ENCODE measurements around the gene HSD11B2.
"Not testable (repeated sequence)": the region's sequence is repeated elsewhere in the genome, so short reads cannot be mapped to it uniquely, and the experiment has no call there.

HSD11B2 gene

DNA sequence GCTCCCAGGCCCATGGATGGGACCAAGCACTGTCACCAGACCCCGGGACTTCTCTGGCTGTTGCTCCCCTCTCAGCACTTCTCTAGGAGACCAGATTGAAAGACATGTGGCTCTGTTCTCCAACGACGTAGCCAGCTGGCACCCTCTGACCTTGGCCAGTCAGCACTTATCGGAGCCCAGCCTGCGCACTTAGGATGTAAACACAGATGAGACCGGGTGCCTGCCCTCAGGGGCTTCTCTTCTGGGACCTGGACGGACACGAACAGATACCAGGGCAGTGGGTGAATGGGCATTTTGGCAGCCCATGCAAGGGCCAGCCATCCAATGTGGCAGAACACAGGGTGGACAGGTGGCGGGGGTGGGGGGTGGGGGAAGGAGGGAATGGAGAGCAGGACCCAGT, 21.3 kb upstream of the HSD11B2 start:
- intact Hi-C loops (cut with DNase I): loop anchor here (10.0 kb wide), 1 partner anchor 155 kb away; no protein-coding TSS in a partner anchor
- no peak for DNase-seq

DNA sequence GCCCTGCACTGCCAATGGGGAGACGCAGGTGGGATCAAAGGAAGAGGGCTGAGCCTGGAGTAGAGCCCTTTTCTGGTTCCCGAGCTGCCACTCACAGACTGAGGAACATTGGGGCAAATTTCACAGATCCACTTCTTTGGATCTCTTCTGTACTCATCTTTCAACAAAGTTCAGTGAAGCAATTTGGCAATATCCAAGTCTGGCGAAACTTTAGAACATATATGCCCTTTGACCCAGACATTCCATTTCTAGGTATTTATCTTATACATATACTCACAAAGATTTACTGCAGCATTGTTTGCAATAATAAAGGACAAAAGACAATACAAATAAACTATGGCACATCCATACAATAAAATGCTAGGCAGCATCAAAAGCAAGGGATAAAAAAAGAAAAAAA, 19.6 kb upstream of the HSD11B2 start:
- intact Hi-C loops (cut with DNase I): no loop called here
- no peak for DNase-seq

DNA sequence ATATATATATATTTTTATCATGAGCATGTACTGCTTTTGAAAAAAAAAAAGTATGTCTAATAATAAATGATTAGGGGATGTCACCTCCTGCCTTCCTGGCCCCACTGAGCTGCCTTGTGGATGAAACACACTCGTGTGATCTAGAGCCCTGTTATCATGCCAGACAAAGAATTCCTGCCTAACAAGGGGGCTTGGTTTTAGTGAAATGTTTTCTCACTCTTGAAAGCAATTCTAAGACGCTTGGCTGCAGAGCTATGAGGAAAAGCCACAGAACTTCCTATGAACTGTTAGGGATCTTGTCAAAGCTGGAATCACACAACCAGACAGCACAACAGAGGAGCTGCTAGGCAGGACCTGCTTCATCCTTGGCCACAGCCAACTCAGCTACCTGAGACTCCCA, 18.6 kb upstream of the HSD11B2 start:
- no peak for DNase-seq
- intact Hi-C loops (cut with DNase I): no loop called here

DNA sequence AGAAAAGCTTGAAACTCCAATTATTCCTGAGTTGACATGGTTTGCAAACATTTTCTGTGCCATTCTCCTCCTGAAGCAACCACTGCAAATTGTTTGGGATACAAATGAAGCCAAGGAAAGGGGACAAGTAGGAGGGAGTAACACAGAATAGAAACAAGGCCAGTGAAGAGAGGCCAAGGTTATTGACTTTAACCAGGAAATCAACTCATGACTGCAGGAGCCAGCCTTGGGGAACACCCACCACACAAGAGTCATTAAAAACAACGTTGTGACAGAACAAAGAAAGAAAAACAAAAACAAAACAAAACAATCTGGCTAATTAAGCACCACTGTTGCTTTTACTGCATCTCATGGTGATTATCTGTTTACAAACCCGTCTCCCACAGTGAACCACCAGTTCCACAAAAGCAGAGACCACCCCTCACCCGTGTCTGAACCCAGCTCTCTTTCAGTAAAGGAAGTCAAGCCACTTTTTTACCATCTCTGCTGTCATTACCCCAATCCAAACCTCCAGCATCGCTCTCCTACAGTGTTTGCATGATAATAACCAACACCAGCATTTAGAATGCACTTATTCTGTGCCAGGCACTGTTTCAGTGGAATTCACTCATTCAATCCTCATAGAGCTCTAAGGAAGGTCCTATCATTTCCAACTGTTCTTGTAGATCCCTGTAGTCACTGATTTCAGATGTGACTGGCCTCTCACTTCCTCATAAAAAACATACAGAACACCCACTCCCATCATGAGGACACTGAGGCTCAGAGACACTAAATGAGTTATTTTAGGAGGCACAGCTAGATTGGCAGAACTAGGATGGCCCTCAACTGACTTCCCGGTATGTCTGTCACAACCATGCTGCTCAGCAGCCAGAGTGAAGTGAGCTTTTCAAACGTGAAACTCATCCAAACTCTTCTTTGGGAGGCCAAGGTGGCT, 16.7 kb upstream of the HSD11B2 start:
- intact Hi-C loops (cut with DNase I): no loop called here
- DNase-seq: no peak

DNA sequence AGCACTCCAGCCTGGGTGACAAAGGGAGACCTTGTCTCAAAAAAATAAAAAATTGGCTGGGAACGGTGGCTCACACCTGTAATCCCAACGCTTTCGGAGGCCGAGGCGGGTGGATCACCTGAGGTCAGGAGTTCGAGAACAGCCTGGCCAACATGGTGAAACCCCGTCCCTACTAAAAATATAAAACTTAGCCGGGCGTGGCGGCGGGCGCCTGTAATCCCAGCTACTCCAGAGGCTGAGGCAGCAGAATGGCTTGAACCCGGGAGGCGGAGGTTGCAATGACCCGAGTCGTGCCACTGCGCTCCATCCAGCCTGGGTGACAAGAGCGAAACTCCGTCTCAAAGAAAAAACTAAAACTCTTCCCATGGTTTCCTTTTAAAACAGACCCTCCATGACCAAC, 15.5 kb upstream of the HSD11B2 start:
- intact Hi-C loops (cut with DNase I); DNase-seq: not testable (repeated sequence)

DNA sequence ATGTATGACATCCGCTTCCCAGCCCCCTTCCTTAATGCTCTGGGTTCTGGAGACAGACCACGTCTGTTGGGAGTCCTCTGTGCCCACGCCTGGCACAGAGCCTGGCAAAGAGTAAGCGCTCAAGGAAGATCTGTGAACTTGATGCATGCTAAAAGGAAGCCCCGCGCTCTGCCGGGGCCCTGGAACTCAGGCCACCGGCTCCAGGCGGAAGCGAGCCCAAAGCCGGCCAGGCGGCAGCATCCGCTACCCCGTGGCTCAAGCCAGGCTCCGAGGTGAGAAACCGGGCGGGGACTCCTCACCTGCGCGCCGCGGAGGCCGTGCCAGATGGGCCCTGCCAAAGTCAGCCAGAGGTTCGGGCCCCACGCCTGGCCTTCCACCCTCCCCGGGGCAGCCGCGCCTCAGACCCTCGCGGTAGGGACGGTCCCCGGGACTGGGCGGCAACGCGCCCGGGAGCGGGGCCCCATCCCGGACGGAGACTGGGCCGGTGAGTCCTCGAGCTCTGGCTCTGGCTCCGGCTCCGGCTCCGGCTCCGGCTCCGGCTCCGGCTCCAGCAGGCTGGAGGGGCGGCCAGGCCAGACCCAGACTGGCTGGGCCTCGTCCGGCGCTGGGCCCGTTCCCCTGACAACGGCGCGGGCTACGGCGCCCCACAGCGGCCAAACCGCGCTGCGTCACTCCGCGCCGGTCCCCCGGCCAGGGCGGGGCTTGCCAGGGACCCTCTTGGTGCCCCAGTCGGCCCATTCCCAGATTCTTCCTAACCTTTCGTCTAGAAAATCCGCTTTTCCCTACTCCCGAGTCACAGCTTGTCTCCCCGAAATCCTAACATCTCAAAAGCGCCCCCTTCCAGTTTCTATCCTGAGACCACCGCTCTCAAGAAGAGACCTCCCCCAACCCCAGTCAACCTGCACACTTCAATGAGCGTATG, 14.8 kb upstream of the HSD11B2 start, which contains the start of gene ZDHHC1:
TSS of gene ZDHHC1 (minus strand) at position 606 of the 922 bp plus-strand sequence. CDS start 8,702 bp downstream, outside the sequence.
- DNase-seq: peak in 40 of 42 donors; percentile 58 to 90 (median 80)
- intact Hi-C loops (cut with DNase I): no loop called here

DNA sequence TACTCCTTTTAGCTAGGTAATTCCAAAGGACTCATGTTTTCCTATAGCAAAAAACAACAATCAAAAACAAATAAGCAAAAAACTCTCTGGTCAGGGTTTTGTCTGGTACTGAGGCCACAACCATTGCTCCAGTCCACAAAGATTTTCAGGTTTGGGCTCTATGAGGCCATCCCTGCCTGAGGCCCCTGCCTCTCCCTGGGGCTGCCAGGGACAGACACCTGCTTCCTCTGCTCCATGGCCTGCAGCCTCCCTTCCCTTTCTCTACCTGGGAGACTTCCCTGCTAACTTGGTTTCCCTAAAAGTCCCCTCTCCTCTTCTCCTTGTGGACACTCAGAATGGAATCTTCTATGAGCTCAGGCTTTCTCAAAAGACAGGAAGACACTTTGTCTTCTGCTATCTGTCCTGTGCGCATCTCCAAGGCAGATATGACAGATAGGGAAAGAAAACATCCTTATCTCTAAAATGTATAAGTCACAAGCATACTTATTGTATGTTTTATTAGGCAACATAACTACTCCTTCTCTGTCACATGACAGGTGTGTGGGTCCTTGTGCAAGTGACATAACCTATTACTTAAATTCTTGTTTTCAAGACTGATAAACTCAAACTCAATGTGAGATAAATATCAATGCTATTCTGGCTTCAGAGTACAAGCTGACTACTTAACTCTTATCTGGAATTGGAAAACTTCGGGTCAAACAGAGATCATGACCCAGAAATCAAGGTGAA, 13.4 kb upstream of the HSD11B2 start:
- intact Hi-C loops (cut with DNase I): no loop called here
- no peak for DNase-seq

DNA sequence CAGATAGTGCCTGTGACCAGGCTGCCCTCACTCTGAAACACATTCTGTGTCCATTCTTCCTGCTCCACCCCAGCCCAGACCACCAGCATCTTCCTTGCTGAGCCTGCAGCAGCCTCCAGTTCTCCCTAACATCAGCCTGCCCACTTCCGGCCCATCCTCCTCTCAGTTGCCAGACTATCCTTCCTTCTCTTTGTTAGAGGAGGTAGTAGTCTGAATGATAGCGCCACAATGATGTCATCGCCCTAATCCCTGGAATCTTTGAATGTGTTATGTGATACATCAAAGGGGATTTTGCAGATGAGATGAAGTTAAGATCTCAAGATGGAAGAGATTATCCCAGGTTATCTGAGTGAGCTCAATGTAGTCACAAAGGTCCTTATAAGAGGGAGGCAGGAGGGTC, 11.4 kb upstream of the HSD11B2 start:
- no peak for DNase-seq
- intact Hi-C loops (cut with DNase I): no loop called here

DNA sequence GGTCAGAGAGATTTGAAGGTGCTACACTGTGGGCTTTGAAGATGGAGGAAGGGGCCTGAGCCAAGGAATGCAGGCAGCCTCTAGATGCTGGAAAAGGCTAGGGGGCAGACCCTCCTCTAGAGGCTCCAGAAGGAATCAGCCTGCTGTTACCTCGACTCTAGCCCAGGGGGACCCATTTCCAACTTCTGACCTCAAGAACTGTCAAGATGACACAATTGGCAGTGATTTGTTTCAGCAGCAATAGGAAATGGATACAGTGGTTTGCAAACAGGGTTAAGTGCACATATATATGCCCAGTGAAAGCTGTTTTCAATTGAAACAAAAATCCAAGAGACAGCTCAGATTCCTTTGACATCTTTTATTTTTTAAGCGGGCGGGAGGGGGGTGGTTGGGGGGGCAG, 11.0 kb upstream of the HSD11B2 start:
- intact Hi-C loops (cut with DNase I): no loop called here

DNA sequence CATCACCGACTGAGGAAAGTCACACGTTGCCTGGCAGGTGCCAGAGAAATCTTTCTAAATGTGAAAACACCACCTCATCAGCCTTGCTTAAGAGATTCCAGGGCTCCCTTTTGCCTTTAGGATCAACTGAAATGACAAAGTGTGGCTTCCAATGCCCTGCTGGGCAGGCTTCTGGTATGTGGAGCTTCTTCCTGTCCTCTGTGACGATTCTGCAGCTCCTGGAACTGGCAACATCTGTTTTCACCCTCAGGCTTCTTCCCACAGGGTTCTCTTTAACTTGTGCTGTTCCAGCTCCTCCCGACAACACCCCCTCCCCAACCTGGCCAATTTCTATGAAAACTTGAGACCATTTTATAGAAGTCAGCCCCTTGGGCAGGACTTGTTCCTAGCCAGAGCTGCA, 9.9 kb upstream of the HSD11B2 start:
- intact Hi-C loops (cut with DNase I): no loop called here

More for the DNA sequence above, 11.0 kb upstream of the HSD11B2 start:
- no peak for DNase-seq

DNA sequence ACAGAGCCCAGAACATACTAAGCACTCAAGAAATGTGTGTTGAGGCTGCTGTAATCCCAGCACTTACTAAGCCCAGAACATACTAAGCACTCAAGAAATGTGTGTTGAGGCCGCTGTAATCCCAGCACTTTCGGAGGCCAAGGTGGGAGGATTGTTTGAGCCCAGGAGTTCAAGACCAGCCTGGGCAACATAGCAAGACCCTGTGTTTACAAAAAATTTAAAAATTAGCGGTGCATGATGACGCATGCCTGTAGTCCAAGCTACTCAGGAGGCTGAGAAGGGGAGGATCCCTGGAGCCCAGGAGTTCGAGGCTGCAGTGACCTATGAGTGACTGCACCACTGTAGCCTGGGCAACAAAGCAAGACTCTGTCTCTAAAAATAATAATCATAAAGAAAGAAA, 7.9 kb upstream of the HSD11B2 start:
- no peak for DNase-seq
- intact Hi-C loops (cut with DNase I): no loop called here

More for the DNA sequence above, 9.9 kb upstream of the HSD11B2 start:
- no peak for DNase-seq

DNA sequence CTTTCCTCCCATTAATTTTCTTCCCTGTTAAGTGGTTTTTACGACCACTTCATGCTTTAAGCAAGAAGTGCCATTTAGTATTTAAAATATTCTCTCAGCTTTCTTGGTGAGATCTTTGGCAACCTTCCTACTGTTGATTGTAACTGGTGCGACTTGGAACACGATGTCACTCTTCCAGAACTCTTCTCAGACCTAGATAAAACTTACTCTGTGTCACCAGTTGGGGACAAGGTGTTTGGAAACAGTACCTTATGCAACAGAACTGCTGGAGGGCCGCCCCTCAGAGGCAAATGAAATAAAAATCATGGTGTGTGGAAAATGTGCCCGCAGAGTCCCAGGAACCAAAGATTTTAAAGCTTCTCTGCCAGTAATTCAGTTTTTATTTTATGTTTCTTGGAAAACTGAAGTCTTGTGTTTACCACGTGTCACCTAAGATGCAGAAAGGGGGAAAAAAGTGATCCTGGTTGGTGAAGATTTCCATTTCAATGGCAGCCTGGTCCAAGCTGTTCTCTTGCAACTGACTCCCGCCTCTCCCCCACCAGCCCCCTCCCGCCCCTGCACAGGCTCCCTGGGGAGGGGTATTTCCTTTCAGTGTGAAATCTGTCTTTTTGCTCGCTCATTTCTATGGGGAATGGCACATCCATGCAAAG, 7.2 kb upstream of the HSD11B2 start:
- intact Hi-C loops (cut with DNase I): no loop called here
- DNase-seq: peak in 8 of 42 donors; percentile 23 to 67 (median 44)

DNA sequence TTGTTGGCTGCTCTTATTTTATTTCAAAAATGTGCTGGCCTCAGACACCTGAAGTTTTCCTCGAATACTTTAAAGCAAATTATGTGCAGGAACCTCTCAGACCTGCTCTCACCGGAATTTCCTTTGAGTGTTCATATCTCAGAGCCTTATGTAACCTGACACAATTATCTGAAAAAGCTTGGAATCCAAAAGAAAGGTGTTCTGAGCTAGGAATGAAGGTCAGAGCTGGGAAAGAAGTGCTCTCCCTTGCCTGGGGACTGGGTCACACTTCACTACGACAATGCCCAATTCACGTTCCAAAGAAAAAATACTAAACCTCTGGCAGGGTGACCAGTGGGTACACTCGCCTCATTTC, 6.7 kb upstream of the HSD11B2 start:
- intact Hi-C loops (cut with DNase I): no loop called here
- no peak for DNase-seq

DNA sequence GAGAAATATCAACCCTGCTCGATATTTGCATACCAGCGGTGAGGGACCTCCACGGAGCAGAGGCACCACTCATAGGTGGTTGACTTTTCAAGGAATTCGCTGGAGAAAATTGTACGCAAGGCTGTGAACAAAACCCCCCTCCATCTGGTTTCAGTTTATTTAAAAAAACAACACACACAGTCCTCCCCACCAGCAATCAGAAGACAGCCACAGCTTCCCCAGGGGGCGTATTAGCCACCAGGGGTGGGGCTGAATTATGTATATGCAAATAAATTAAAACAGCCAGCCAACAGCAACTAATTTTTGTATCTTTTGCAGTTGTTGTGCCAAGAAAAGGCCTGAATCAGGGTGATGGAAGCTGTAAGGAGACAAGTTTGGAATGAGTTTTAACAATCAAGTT, 5.9 kb upstream of the HSD11B2 start:
- no peak for DNase-seq
- intact Hi-C loops (cut with DNase I): loop anchor here (5.0 kb wide), 1 partner anchor 37 kb away; no protein-coding TSS in a partner anchor

DNA sequence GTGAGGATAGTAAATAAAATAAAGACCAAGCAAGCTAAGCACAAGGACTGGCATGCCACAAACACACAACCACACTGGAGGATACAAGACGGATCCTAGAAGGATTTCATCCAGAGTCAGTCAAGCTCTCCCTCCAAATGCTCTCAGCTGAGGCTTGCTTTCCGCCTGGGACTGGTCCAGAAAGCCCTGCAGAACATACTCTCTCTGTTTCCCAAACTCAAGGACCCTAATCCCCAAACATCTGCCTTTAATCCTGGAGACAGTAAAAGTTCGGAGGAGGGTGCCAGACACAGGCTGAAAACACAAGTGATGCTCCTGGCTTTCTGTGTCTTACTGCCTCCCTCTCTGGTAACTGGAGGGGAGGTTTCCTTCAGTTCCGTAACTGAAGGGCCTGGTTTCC, 5.3 kb upstream of the HSD11B2 start:
- intact Hi-C loops (cut with DNase I): loop anchor here (5.0 kb wide), 1 partner anchor 37 kb away; no protein-coding TSS in a partner anchor
- DNase-seq: no peak

DNA sequence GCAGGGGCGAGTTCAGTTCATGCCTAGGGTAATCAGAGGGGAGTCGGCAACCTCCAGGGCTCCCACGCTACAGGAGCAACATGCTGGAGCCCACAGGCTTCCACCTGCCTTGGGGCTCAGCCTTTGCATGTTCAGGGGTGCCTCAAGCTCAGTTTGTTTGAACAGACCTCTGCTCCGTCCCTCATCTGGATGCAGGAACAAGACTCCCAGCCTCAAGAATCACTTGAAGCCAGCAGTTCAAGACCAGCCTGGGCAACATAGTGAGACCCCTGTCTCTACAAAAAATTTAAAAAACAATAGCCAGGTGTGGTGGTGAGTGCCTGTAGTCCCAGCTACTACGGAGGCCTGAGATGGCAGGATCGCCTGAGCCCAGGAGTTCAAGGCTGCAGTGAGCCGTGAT, 4.9 kb upstream of the HSD11B2 start:
- intact Hi-C loops (cut with DNase I): loop anchor here (5.0 kb wide), 1 partner anchor 36 kb away; no protein-coding TSS in a partner anchor
- DNase-seq: no peak

DNA sequence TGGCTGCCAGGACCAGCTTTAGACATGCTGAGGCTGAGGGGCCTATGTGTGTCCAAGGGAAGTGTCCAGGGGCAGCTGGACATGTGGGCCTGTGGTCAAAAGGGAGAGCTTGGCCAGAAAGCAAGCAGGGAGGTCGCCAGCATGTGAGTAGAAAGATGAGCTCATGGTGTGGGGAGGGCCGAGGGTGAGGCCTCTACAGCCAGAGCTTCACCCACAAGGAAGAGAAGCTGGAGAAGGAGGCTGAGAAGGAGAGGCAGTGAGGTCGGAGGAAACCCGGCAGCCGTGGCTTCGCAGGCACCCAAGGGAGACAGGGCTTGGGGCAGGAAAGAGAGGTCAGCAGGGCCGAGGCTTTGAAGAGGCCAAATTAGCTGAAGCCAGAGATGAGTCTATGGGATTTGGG, 4.0 kb upstream of the HSD11B2 start:
- DNase-seq: no peak
- intact Hi-C loops (cut with DNase I): loop anchor here (5.0 kb wide), 1 partner anchor 35 kb away; no protein-coding TSS in a partner anchor

DNA sequence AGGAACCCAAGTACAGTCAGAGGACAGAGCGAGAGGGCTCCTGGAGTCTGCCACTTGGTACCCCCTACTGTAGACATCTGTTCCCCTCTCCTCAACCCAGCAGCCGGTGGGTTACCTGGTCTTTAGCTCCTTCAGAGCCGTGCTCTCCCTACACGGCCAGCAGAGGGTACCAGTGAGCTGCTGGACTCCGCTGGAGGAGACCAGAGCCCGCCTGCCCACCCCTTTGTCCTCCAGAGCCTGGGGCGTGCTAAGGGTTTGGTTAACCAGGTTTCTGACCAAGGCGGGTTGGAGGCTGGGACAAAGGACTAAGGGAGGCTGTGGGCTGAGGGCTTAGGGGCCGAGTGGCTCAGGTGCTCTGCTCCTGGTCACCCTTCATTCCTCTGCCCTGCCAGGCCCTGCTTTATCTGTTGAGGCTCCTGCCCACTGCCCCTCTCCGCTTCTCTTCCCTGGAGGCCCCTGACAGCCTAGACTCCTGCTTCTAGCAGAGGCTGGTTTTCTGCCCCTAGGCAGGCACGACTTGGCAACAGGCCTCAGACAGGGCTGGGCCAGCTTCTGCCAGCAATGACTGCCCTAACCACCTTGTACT, 2.7 kb upstream of the HSD11B2 start:
- peak; percentile 25 to 84 (median 58) for DNase-seq
- intact Hi-C loops (cut with DNase I): loop anchor here (5.0 kb wide), 1 partner anchor 34 kb away; no protein-coding TSS in a partner anchor

Data from head of caudate nucleus (tissue), 42 donors.